Right lobe of liver (tissue), 4 donors: ENCODE data around the gene MAST3.

Source experiments
- CTCF ChIP-seq, 4 donors: fragments of 200-600 bp in 3 of 4; fragments of 450-650 bp in 1 of 4; IDR thresholded peaks; one replicate each; pipeline versions ENCODE4 v1.5.1 to v1.8.0; 2016 to 2022; ENCODE audit warnings: antibody characterized with exemption in 4 of 4, mild to moderate bottlenecking in 2 of 4
- POLR2A ChIP-seq: fragments of 450-650 bp; IDR thresholded peaks from one replicate; pipeline ENCODE4 v1.6.1; 2017; ENCODE audit warnings: antibody characterized with exemption, mild to moderate bottlenecking
- donor health status: DM: no; HTN: no; CAD: no.
- donor health status: DM: no; HTN: no; CAD: no.
- donor health status: DM: no; HTN: yes; CAD: no.

GRCh38 chr19:18173054-18173571 is 75.5 kb downstream of the MAST3 start:
- TF ChIP-seq CTCF (IDR thresholded peaks at IDR 0.05) (no peak), POLR2A (no peak)
